CD4-positive, alpha-beta T cell treated with Interleukin-2 at 100 ng/mL for 4 hours (primary cell): Measurements from ENCODE around the gene TRDMT1.

Source experiments
- DNase-seq: peaks from one replicate; pipeline ENCODE4 v3.0.0-alpha.2; 2020; ENCODE audit warnings: low spot score

Gene TRDMT1

DNA sequence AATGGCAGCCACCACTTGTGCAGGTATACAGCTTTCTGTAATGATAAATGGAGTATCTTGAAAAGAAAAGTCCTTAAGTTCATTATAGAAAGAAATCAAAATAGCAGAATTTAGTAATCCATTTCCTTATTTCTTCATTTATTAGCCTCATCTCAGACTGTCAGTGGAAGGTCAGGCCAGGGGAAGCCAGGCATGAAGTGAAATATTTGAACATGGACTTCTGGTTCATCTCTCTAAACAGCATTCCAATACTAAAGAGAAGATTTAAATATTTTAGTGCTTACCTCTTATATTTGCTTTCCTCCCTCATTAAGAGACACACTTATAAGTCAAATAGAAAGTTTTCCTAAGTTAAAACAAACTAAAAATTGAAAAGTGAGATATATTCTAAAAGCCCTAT, 26.8 kb downstream of the TRDMT1 start:
- no peak for DNase-seq

DNA sequence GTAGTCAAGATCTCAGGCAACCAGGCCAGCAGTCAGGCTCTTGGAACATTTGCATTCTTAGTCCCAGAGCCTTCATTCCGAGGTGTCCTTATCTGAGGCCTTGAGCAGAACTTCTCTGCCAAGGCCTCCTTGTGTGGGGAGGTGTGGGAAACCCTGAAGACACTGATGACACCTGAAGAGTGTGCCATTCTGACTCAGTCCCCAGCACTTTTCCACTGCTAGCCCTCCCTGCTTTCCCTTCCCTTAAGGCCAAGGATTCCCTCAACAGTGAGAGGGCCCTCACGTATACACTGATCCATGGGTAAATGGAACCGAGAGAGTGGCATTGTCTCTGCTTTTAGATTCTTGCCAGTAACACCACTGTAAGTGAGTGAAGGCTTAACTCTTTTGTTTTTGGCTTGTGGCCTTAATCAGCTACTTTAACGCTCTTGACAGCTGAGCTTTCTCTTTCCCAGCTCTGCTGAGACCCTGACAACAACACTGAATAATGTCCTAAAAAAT, 30.3 kb downstream of the TRDMT1 start:
- no peak for DNase-seq

DNA sequence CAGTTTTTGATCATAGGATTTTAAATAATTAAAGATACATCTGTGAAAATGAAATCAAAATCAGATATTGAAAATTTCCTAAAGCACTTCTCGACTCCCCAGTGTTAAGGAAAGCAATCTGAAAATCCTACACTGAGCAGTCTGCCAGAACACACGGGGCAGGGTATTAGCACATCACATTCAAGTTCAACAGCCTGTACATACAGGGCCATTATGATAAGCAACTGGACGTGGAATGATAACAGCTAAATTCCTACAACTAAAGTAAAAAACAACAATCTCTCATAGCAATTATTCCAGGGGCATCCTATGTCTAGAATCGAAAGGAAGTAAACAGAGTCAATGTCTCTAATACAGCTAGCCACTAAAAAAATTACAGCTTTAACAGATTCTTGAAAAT, 31.7 kb downstream of the TRDMT1 start:
- DNase-seq = no peak

DNA sequence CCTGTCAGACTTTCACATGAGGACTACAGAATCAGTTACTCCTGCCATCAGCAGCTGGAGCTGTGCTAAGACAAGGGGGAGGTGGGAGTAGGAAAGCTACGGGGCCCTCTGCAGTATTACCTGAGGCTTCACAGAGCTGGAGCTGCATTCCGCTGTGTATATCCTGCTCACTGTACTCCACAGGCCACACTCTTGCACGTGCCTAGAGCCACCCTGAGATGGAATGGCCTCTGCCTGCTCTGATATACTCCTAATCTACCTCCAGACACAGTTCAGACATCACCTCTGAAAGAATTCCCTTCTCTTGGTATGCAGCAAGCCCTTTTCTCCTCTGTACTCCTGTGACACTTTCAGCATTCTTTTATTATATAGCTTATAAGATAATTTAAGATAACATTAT, 34.8 kb downstream of the TRDMT1 start:
- no peak for DNase-seq

DNA sequence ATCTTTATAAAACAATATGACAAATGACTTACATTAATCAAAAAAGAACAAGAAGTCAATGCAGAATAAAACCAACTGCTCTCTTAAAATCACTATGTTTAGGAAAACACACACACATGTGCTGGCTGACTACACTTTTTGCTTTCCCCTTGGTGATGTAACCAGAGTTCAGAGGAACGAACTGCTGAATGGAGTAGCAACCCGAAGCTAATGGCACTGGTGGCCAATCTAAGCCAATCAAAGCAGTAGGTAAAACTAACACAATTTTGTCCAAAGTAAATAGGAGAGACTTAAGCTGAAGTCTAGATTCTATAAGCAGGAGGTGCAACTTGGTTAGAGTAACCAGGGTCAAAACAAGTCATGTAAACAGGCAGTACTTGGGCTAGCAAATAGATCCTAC, 38.6 kb downstream of the TRDMT1 start:
- no peak for DNase-seq

DNA sequence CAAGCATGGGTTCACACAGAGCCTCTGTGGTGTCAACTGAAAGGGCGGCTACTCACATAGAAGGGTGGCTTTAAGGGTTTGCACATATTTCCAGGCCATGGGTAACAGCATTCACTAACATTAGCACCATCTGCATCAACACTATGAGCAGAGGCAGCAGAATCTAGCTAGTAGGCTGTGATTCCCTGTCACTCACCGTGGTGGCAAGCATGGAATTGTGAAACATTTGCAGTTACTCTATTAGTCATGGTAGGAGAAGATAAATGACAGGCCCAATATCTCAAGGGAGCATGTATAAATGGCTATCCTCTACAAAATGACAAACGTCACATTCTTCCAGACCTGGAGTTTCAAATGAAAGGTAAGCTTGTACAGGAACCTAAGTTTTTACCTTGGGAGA, 39.7 kb downstream of the TRDMT1 start:
- DNase-seq = no peak

DNA sequence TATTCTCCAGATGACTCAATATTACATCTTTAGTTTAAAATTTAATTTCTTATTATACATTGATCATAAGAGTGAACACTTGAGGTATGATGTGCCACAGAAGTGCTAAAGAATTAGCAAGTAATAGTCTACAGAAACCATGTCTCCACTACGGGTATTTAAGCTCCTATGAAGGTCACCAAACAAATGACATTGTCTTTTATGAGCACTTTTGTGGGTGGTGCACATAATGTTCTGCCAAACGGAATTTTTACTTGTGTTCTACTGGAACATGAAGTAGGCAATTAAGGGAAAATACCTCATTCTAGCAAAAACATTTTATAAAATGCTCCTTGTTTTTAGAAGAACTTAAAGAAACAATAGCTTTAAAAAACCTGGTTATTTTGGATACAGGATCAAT, 44.4 kb downstream of the TRDMT1 start:
- DNase-seq = no peak

DNA sequence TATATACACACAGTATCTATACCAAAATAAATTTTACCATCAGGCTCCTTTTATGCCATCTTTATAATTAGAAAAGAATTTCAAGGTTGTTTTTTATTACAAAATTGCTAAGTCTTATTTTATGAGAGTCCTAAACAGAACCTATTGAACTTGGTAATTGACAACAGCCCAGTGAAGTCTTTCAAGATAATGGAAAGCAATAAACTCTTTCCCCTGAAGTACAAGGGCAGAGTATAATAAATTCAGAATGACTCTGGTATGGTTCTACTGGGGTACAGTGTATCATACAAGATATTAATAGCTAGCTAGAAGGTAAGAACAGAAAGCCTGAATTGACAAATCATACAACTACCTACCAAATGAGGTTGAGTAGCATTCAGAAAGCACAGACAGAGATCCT, 45.6 kb downstream of the TRDMT1 start:
- no peak for DNase-seq

DNA sequence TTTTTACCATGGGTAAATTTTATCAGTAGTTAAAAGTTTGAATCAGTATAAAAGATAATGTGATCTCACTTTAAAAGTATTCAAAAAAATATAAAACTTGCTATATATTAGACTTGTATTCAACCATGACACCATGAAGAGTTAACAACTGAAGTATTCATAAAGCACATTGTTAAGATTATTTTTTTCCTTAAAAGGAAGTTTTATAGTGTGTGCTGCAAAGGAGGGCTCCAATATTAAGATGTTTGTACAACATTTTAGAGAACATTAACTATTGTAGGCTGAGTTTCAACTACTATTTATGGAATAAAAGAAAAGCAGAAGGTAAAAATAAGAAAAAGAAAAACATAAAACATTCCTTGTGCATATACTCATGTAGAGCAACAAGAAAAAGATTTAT, 47.4 kb downstream of the TRDMT1 start:
- no peak for DNase-seq

DNA sequence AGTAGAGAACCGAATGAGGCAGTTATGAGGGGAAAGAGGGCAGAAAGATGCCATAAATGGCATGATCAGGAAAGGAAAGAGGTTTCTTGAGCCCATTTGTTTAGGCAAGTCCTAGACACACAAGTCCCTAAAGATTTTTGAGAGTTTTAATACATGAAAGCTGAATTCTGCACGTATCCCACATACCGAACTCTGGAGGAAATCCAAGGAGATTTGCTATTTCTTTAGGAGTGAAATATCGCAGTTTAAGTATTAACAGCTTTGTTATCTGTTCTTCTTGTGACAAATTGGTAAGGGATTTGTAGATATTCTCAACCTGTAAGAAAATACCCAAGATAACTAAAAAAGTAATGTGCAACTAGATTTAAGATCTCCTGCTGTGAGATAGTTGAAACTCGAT, 48.2 kb downstream of the TRDMT1 start:
- DNase-seq = no peak

DNA sequence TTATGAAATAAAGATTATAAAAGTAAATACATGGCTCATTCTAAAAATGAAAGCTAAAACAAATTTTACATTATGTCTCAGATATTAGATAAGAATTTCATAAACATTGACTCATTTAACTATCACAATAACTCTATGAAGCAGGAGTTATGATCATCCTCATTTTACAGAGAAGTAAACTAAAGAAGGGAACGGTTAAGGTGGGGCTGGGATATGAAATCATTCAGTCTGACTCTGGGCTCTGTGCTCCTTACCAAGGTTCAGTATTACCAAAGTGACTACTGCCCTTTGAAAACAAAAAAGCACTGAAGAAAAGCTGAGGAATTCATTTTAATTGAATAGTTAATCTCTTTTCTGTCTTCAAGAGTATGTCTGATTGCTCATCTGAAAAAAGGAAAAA, 49.8 kb downstream of the TRDMT1 start:
- no peak for DNase-seq

DNA sequence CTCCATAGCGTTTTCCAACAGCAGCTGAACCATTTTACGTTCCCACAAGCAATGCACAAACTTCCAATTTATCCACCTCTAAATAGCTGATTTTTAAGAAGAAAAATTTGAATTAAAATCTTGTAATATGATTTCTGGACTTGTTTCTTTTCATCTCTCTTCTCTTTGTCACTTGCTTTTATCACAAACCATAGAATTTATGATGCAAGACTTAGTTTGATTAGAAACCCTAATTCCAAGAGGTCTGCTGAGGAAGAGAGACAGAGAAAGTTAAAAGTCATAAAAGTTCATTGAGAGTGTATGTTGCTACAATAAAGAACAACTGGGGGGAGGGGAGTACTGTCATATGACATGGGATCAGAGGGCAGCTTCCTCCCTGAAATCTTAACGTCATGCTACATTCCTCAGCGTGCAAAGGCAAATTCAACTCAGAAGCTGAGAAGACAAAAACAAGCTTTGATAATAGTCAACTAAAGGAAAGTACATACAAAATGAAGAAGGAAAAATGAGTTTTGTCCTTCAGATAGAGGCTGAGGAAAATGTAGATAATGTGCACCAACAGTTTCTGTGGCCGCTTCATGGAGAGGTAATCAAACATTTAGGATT, 53.5 kb downstream of the TRDMT1 start:
- no peak for DNase-seq

DNA sequence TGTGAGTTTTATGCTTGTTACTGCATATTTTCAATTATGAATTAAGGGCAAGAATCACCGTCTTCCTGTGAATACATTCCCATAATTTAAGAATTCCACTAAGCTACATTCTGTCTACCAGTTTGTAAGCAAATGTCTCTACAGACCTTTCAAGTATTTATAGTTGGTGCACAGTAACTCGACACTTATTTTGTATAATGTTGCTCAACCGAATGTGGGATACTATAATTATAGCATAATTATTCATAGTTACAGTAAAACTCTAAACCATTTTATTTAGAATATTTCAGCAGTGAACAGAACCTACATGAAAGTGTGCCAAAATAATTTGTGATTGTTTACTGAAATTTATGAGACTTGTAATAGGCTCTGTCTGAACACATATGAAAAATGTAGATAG, 54.6 kb downstream of the TRDMT1 start:
- no peak for DNase-seq

DNA sequence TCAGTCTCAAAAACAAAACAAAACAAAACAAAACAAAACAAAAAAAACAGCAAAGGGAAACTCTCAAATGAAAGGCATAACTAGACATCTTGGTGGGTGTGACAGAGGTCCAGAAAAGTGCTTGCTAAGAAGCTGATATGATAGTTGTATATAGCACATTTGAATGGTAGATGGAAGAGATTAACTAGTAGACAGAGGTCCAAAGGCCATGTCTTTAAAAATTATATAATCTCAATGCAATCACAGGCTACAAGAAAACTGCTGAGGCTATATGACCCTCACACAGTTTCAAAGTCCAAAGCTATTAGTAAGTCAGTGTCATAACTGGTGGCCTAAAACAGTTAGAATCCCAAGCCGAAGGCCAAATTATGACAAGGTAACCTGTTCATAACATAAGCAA, 56.2 kb downstream of the TRDMT1 start:
- DNase-seq = no peak

DNA sequence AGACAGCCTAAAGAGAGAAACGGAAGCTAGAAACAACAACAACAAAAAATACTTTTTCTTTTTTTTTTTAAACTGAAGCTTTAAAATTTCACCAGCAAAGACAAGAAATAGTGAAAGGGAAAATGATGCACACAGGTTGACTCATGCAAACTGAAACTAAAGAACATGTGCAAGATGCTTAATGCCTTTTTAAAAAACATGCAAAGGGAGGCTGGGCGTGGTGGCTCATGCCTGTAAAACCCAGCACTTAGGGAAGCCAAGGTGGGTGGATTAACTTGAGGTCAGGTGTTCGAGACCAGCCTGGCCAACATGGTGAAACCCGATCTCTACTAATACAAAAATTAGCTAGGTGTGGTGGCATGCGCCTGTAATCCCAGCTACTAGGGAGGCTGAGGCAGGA, 56.7 kb downstream of the TRDMT1 start:
- peak; percentile 47 for DNase-seq

DNA sequence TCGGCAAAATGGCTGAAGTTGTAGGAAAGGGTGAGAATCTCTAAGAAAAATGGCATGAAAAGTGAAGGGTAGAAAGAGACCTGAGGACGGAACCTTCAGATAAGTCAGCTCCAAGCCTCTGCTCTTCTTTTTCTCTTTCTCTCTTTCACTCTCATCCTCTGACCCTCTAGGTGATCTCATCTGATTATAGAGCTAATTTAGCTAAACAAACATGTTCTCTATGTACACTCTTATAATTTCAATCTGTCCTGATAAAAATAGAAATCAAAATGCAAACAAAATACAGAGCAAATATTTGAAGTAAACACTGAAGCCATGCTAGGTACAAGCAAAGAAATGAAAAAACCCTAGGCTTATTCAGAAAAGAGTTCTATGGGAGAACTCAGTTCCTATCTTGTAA, 57.4 kb downstream of the TRDMT1 start:
- DNase-seq = no peak

DNA sequence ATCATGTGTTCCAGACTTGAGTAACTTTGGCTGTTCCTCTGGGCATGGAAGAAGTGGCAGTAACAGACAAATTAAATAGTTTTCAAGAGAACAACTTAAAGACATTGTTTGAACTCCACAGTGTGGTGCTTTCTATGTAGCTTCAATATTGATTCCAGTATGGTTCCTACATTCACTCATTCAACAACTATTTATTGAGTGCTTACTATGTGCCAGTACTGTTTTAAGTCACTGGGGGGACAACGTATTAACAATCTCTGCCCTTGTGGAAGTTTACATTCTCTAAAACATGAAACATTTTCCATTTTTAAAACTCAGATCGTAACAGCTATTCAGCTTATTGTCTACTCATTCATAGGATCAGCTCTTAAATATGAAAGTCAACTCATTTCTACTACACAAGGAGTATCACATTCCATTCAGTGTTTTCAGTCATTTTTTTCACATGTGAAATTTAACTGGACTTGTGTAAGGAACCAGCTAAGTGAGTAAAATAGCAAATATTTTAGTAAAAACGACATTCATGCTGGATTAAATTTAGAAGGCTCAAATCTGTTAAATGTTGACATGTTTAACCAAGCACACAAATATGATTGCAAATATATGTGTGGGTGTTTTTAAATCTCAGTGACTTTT, 58.3 kb downstream of the TRDMT1 start:
- DNase-seq = no peak

DNA sequence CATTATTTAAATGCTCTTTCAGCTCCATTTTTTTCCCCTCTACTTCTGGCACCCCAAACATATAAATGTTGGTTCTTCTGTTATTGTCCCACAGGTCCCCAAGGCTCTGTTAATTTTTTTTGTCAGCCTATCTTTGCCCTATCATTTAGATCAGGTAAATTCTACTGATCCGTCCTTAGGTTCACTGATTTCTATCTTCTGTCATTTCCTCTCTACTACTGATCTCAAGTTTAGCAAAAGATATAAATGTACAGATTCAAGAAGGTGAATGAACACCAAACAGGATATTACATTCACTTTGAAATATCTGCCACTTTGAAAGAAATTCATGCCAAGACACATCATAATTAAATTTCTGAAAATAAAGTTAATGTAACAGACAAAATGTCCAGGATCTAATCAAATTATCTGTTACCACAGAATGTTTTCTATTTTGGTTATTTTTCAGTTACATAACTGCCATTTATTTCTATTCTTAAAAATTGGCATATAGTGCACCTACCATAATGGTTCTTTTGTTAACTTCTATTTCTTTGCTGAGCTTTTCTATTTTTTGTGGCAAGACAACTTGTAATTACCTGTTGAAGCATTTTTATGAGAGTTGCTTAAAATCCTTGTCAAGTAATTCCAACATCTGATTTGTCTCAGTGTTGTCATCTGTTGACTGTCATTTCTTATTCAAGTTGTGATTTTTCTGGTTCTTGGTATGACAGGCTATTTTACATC, 59.8 kb downstream of the TRDMT1 start:
- no peak for DNase-seq

DNA sequence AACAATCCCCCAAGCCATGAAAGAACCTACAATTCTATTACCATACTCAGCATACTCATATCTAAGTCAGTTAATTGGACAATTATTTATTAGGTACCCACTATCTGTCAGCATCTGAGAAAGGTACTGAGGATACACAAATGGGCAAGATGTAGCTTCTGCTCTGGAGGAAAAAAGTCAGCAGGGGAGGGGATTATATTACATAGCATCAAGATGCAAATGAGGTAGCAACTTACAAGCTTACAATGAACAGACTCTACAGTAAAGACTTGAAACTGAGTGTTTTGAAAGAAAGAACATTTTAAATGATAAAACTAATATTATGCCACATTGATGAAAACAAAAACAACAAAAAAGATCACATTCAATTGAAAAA, 61.1 kb downstream of the TRDMT1 start:
- no peak for DNase-seq

DNA sequence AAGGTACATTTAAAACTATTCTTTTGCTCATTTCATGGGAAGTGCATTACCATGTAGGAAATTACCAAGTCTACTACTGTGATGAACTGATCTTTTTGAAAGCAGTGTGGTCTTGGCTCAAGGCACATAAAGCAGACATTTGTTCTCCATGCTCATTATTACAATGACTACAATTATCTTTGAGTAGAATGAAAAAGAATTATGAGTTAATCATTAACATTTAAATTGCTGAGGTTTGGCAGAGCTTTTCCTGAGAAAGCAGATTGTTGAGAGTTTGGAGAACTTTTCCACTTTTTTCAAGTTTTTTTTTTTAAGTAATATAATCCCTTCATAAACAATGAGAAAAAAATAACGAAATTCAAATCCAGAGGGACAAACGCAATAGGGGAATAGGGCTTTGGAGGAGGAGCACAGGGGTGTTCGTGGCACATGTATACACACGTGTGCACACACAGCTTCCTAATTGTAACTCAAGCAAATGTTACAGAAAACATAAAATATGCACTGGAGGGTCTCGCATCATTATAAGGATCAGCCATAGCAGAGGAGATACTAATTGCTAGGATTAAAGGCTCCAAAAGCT, 62.9 kb downstream of the TRDMT1 start:
- DNase-seq = no peak

DNA sequence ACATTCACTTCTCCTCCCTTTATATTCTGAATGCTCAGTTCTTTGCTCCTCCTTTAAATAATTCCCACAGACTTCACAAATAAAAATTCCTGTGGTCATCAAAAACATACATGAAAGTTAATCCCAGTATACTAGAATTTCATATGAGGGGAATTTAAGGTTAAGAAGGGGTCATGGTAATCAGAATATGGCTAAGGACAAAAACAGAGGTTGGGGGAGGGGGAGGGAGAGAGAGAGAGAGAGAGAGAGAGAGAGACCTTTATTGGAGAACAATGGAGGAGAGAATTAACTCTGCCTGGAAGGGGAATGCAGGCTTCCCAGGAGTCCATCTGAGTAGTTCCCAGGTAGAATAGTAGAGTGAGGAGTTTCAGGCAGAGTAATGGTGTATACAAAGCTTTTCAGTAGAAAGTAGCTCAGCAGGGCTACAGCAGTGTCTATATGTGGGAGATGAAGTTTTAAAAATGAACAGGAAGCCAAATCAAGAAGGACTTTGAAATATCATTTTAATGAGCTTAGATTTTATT, 66.7 kb downstream of the TRDMT1 start:
- no peak for DNase-seq

DNA sequence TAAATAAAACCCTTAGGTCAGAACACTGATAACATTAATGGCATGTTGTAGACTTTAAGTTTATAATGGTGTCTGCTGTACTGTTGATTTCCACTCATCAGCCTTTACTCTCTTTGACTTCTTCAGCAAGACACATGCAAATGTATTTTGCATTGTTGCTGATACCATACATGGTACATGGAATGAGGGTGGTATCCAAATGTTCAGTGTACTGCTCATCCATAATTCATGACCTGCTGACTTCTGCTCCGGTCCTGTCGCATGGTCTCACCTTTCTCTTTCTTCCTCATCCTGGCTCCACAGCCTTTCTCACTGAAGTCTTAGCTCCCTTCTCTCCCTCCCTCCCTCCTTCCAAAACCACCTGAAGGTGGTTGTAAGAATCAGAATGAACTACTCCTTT, 67.2 kb downstream of the TRDMT1 start:
- no peak for DNase-seq

DNA sequence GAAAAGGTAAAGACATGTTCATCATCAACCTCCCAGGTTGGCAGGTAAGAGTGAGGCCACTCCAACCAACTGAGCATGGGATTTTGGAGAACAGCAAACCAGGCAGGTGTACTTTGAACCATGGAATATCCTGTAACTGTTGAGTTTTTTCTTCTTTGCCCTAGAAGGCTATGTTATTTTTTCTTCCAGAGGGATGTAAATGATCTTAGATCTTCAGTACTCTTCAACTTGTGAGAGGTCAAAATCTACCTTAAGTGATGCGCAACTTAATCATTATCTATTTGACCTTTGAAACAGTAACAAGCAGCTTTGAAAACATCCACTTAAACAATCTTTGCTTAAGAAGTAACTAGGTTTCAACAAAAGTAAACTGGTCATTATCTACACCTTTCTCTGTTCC, 71.7 kb downstream of the TRDMT1 start, which contains the start of gene CUBN:
CUBN (minus strand) TSS at position 71 of the 400 bp plus-strand sequence; CDS start at position 25, 46 bp downstream.
- DNase-seq = no peak
